Mesenchymal stem cell (in vitro differentiated cells and primary cell): Measurements from ENCODE around the gene EGFLAM.

ENCODE experiments used
- DNase-seq: peaks from one replicate; pipeline ENCODE4 v3.0.0-alpha.2; 2013
- H2AFZ ChIP-seq: one replicate; pipeline ENCODE4 v1.6.1; 2013; ENCODE audit warnings: low read depth, mild to moderate bottlenecking, control low read depth, inconsistent platforms, low read length, moderate library complexity
- H2AK5ac ChIP-seq: 2 replicates; pipeline ENCODE4 v1.6.1; 2013; ENCODE audit warnings: low read length, moderate library complexity, mild to moderate bottlenecking, inconsistent platforms; ENCODE audit not compliant: severe bottlenecking
- H2BK120ac ChIP-seq: one replicate; pipeline ENCODE4 v1.6.1; 2013; ENCODE audit warnings: low read depth, mild to moderate bottlenecking, inconsistent platforms, low read length, moderate library complexity
- H2BK12ac ChIP-seq, 2 experiments: one replicate each; pipeline ENCODE4 v1.6.1; 2013; ENCODE audit warnings: inconsistent platforms in 2 of 2, low read length in 2 of 2, mild to moderate bottlenecking in 2 of 2, moderate library complexity in 2 of 2, control low read depth in 1 of 2
- H2BK15ac ChIP-seq: one replicate; pipeline ENCODE4 v1.6.1; 2013; ENCODE audit warnings: mild to moderate bottlenecking, low read depth, inconsistent platforms; ENCODE audit not compliant: poor library complexity, severe bottlenecking
- H2BK5ac ChIP-seq: 2 replicates; pipeline ENCODE4 v1.6.1; 2013; ENCODE audit warnings: low read depth, mild to moderate bottlenecking, low read length, control low read depth, inconsistent platforms; ENCODE audit not compliant: poor library complexity, severe bottlenecking
- H3K14ac ChIP-seq, 2 experiments: one replicate each; pipeline ENCODE4 v1.6.1; 2013; ENCODE audit warnings: inconsistent platforms in 2 of 2, low read length in 2 of 2, control low read depth in 1 of 2, mild to moderate bottlenecking in 1 of 2, moderate library complexity in 1 of 2
- H3K18ac ChIP-seq, 2 experiments: one replicate each; pipeline ENCODE4 v1.6.1; 2013; ENCODE audit warnings: inconsistent platforms in 2 of 2, low read length in 2 of 2, control low read depth in 1 of 2, low read depth in 1 of 2, mild to moderate bottlenecking in 1 of 2
- H3K23ac ChIP-seq, 2 experiments: one replicate each; pipeline ENCODE4 v1.6.1; 2013; ENCODE audit warnings: inconsistent platforms in 2 of 2, low read length in 2 of 2, mild to moderate bottlenecking in 2 of 2, moderate library complexity in 2 of 2, control low read depth in 1 of 2
- H3K27ac ChIP-seq: 2 replicates; pipeline ENCODE4 v1.5.1; 2013; ENCODE audit warnings: mild to moderate bottlenecking, moderate library complexity, low read length, control low read depth, inconsistent platforms; ENCODE audit not compliant: poor library complexity, severe bottlenecking
- H3K27me3 ChIP-seq, 2 experiments: 2 replicates each; pipeline versions ENCODE4 v1.6.1 to v1.7.0; 2013; ENCODE audit warnings: low read length in 2 of 2, mild to moderate bottlenecking in 2 of 2, moderate library complexity in 2 of 2, control low read depth in 1 of 2, inconsistent platforms in 1 of 2; ENCODE audit not compliant: control insufficient read depth in 1 of 2, insufficient read depth in 1 of 2
- H3K36me3 ChIP-seq, 2 experiments: 2 replicates each; pipeline versions ENCODE4 v1.6.1 to v1.7.0; 2013; ENCODE audit warnings: low read length in 2 of 2, control low read depth in 1 of 2, inconsistent platforms in 1 of 2, low read depth in 1 of 2, mild to moderate bottlenecking in 1 of 2; ENCODE audit not compliant: insufficient read depth in 2 of 2, control insufficient read depth in 1 of 2
- H3K4ac ChIP-seq, 2 experiments: one replicate each; pipeline ENCODE4 v1.6.1; 2013; ENCODE audit warnings: inconsistent platforms in 2 of 2, low read length in 2 of 2, mild to moderate bottlenecking in 2 of 2, moderate library complexity in 2 of 2, control low read depth in 1 of 2, low read depth in 1 of 2
- H3K4me1 ChIP-seq: 2 replicates; pipeline ENCODE4 v1.6.1; 2013; ENCODE audit warnings: low read depth, low read length, control low read depth; ENCODE audit not compliant: control insufficient read depth, insufficient read depth
- H3K4me2 ChIP-seq: 2 replicates; pipeline ENCODE4 v1.6.1; 2013; ENCODE audit warnings: low read length, mild to moderate bottlenecking, inconsistent platforms; ENCODE audit not compliant: poor library complexity, severe bottlenecking
- H3K4me3 ChIP-seq, 2 experiments: 2 replicates each; pipeline versions ENCODE4 v1.5.1 to v1.7.0; 2013; ENCODE audit warnings: low read length in 2 of 2, mild to moderate bottlenecking in 2 of 2, control low read depth in 1 of 2, low read depth in 1 of 2; ENCODE audit not compliant: insufficient read depth in 1 of 2
- H3K79me1 ChIP-seq: replicated peaks from 2 replicates; pipeline ENCODE4 v1.6.1; 2013; ENCODE audit warnings: mild to moderate bottlenecking, control low read depth, low read length, inconsistent platforms; ENCODE audit not compliant: poor library complexity, severe bottlenecking
- H3K9ac ChIP-seq: 2 replicates; pipeline ENCODE4 v1.7.0; 2013; ENCODE audit warnings: mild to moderate bottlenecking, low read length, moderate library complexity
- H3K9me3 ChIP-seq: 2 replicates; pipeline ENCODE4 v1.7.0; 2013; ENCODE audit warnings: mild to moderate bottlenecking, low read length; ENCODE audit not compliant: control insufficient read depth
- H4K8ac ChIP-seq: one replicate; pipeline ENCODE4 v1.6.1; 2013; ENCODE audit warnings: inconsistent platforms, mild to moderate bottlenecking, low read length, moderate library complexity
- H4K91ac ChIP-seq: one replicate; pipeline ENCODE4 v1.6.1; 2013; ENCODE audit warnings: mild to moderate bottlenecking, low read length, inconsistent platforms
- whole genome bisulfite sequencing: methylation state at CpG from one replicate; pipeline ENCODE4 v1.1.7; 2013; ENCODE audit warnings: mixed read lengths; 5-methylcytosine and 5-hydroxymethylcytosine counted together

EGFLAM gene

GRCh38 chr5:38292228-38292627 lies 33.9 kb downstream of the EGFLAM start:
- Histone ChIP-seq H3K4ac (no peak overlapping the region), H2BK5ac (no peak overlapping the region), H3K36me3 (no peaks in the 10 kb centered on the region), H2BK15ac (no peak overlapping the region), H3K27ac (no peak overlapping the region), H3K4me3 (no peak overlapping the region), H4K91ac (no peak overlapping the region), H3K4me1 (no peaks in the 10 kb centered on the region), H3K4me2 (no peak overlapping the region), H4K8ac (no peak overlapping the region), H3K23ac (no peak overlapping the region), H2AK5ac (no peak overlapping the region), H2BK120ac (no peak overlapping the region), H3K9me3 (no peaks in the 10 kb centered on the region), H3K18ac (no peak overlapping the region), H3K79me1 (no peaks in the 10 kb centered on the region), H2AFZ (no peak overlapping the region), H2BK12ac (no peak overlapping the region), H3K14ac (no peak overlapping the region), H3K27me3 (peaks cover 8 to 60% of the 10 kb centered on the region in 2 experiments), H3K9ac (no peak overlapping the region)
- no peak for DNase-seq
- 81% methylated on average over 3 of the region's 3 CpGs for WGBS

- Histone ChIP-seq H2BK5ac (no peak overlapping the region), H3K4me1 (no peaks in the 10 kb centered on the region), H4K8ac (no peak overlapping the region), H2BK12ac (no peak overlapping the region), H3K27me3 (peaks cover 5 to 52% of the 10 kb centered on the region in 2 experiments), H3K4me3 (no peak overlapping the region), H2BK15ac (no peak overlapping the region), H3K23ac (no peak overlapping the region), H3K4ac (no peak overlapping the region), H2AK5ac (no peak overlapping the region), H3K18ac (no peak overlapping the region), H4K91ac (no peak overlapping the region), H2AFZ (no peak overlapping the region), H3K79me1 (no peaks in the 10 kb centered on the region), H3K9ac (no peak overlapping the region), H3K4me2 (no peak overlapping the region), H3K36me3 (no peaks in the 10 kb centered on the region), H2BK120ac (no peak overlapping the region), H3K9me3 (no peaks in the 10 kb centered on the region), H3K27ac (no peak overlapping the region), H3K14ac (no peak overlapping the region)
- WGBS, result 91% methylated on average over 2 of the region's 2 CpGs
- DNase-seq, result no peak
Observed at GRCh38 chr5:38295751-38296150, 37.4 kb downstream of the EGFLAM start.

GRCh38 chr5:38297830-38298608 lies 39.7 kb downstream of the EGFLAM start:
- Histone ChIP-seq H3K27me3 (peaks cover 5 to 49% of the 10 kb centered on the region in 2 experiments), H4K91ac (no peak overlapping the region)

DNA sequence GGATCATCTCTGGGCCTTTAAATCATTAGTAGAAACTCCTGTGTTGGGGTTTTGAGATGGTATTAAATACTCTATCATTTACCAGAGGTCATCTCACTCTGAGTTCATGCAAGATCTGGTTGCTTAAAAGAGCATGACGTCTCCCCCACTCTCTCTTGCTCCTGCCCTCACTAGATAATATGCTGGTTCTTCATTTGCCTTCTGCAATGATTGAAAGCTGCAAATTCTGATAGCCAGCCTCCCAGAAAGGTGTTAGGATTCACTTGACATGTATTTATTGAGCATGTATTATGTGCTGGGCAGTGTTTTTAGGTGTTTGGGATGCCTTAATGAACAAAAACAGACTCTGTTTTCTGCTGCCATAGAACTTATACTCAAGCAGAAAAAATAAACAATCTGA lies 41.2 kb downstream of the EGFLAM start:
- no peak overlapping the region for H2AK5ac ChIP-seq
- peaks cover 5 to 41% of the 10 kb centered on the region in 2 experiments for H3K27me3 ChIP-seq
- no peak overlapping the region for H2BK15ac ChIP-seq
- H2AFZ ChIP-seq, result no peak overlapping the region
- no peak overlapping the region for H3K14ac ChIP-seq
- 75% methylated on average over 1 of the region's 1 CpG for WGBS
- no peak overlapping the region for H2BK12ac ChIP-seq
- no peak overlapping the region for H4K91ac ChIP-seq
- peaks cover 24% of the 10 kb centered on the region for H3K9me3 ChIP-seq
- H3K23ac ChIP-seq, result no peak overlapping the region
- no peaks in the 10 kb centered on the region for H3K4me1 ChIP-seq
- no peak overlapping the region for H3K4ac ChIP-seq
- H3K36me3 ChIP-seq, result no peaks in the 10 kb centered on the region
- no peak overlapping the region for H2BK120ac ChIP-seq
- H3K4me3 ChIP-seq, result no peak overlapping the region
- no peak overlapping the region for H3K18ac ChIP-seq
- DNase-seq, result no peak
- H3K9ac ChIP-seq, result no peak overlapping the region
- H2BK5ac ChIP-seq, result no peak overlapping the region
- H4K8ac ChIP-seq, result no peak overlapping the region
- no peak overlapping the region for H3K4me2 ChIP-seq
- no peaks in the 10 kb centered on the region for H3K79me1 ChIP-seq
- no peak overlapping the region for H3K27ac ChIP-seq

More at GRCh38 chr5:38297830-38298608, 39.7 kb downstream of the EGFLAM start:
- H3K14ac ChIP-seq, result no peak overlapping the region
- H3K9me3 ChIP-seq, result peaks cover 10% of the 10 kb centered on the region
- no peak overlapping the region for H4K8ac ChIP-seq
- no peaks in the 10 kb centered on the region for H3K4me1 ChIP-seq
- H3K23ac ChIP-seq, result no peak overlapping the region
- 39% methylated on average over 7 of the region's 8 CpGs for WGBS
- no peak overlapping the region for H2AFZ ChIP-seq
- H2BK120ac ChIP-seq, result no peak overlapping the region
- DNase-seq, result no peak
- no peaks in the 10 kb centered on the region for H3K79me1 ChIP-seq
- H2BK5ac ChIP-seq, result no peak overlapping the region
- H3K18ac ChIP-seq, result no peak overlapping the region
- no peaks in the 10 kb centered on the region for H3K36me3 ChIP-seq
- H3K4ac ChIP-seq, result no peak overlapping the region
- H2BK15ac ChIP-seq, result no peak overlapping the region
- H2AK5ac ChIP-seq, result no peak overlapping the region
- no peak overlapping the region for H3K4me2 ChIP-seq
- no peak overlapping the region for H3K9ac ChIP-seq
- H3K27ac ChIP-seq, result no peak overlapping the region
- H2BK12ac ChIP-seq, result no peak overlapping the region
- H3K4me3 ChIP-seq, result no peak overlapping the region
